ENCODE data around the gene IQCK.

DNA sequence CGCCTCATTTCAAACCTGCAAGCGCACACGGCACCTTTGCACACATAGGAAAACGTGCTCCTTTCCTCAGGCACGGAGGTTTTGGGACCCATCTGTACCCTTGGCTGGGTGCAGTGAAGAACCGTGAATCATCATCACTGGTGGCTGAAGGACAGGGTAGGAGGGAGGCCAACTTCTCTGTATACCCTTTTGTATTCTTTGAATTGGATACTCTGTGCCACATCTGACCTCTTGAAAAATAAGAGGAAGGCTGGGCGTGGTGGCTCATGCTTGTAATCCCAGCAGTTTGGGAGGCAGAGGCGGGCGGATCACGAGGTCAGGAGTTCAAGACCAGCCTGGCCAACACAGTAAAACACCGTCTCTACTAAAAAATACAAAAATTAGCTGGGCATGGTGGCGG is 154.9 kb downstream of the IQCK start:
- TF ChIP-seq, protein P1, sequence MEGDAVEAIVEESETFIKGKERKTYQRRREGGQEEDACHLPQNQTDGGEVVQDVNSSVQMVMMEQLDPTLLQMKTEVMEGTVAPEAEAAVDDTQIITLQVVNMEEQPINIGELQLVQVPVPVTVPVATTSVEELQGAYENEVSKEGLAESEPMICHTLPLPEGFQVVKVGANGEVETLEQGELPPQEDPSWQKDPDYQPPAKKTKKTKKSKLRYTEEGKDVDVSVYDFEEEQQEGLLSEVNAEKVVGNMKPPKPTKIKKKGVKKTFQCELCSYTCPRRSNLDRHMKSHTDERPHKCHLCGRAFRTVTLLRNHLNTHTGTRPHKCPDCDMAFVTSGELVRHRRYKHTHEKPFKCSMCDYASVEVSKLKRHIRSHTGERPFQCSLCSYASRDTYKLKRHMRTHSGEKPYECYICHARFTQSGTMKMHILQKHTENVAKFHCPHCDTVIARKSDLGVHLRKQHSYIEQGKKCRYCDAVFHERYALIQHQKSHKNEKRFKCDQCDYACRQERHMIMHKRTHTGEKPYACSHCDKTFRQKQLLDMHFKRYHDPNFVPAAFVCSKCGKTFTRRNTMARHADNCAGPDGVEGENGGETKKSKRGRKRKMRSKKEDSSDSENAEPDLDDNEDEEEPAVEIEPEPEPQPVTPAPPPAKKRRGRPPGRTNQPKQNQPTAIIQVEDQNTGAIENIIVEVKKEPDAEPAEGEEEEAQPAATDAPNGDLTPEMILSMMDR (IDR thresholded peaks at IDR 0.05): no peak
- TF ChIP-seq POLR2A (IDR thresholded peaks at IDR 0.05): no peak

Data from right lobe of liver (tissue), 4 donors.